SK-N-DZ (cell line): Measurements from ENCODE around the gene CENPX.
A peak's percentile ranks its signal among the peaks of the same experiment; 100 is the strongest.

ENCODE experiments used
- DNase-seq: peaks from one replicate; pipeline ENCODE4 v3.0.0-alpha.2; 2015; ENCODE audit warnings: low spot score

The CENPX gene

GRCh38 chr17:81980707-81981343 is 41.9 kb downstream of the CENPX start:
- DNase-seq, result no peak

GRCh38 chr17:81980122-81980521 is 42.6 kb downstream of the CENPX start:
- DNase-seq, result no peak

GRCh38 chr17:81978524-81979298 is 44.0 kb downstream of the CENPX start:
- DNase-seq, result no peak

- peak; percentile 89 for DNase-seq
Observed at GRCh38 chr17:81977211-81977808, 45.4 kb downstream of the CENPX start, which contains the start of gene ASPSCR1. Gene ASPSCR1 (plus strand): TSS chr17:81977629. CDS start chr17:81977647, 18 bp downstream.

GRCh38 chr17:81976332-81977210 is 46.1 kb downstream of the CENPX start:
- peak; percentile 32 for DNase-seq

GRCh38 chr17:81973432-81973831 is 49.2 kb downstream of the CENPX start:
- DNase-seq, result no peak

GRCh38 chr17:81968850-81969812 is 53.5 kb downstream of the CENPX start:
- DNase-seq, result no peak
